CD1c-positive myeloid dendritic cell (primary cell): ENCODE measurements around the gene RBM4.
A peak's percentile ranks its signal among the peaks of the same experiment; 100 is the strongest.

Experiments used
- DNase-seq: peaks from one replicate; pipeline ENCODE4 v3.0.0-alpha.2; 2016; ENCODE audit errors: extremely low spot score

The RBM4 gene

GRCh38 chr11:66651016-66651415 is 12.5 kb downstream of the RBM4 start:
- DNase-seq = no peak

GRCh38 chr11:66652651-66653050 is 14.1 kb downstream of the RBM4 start:
- no peak for DNase-seq

- no peak for DNase-seq
Observed at GRCh38 chr11:66653123-66653522, 14.6 kb downstream of the RBM4 start.

DNA sequence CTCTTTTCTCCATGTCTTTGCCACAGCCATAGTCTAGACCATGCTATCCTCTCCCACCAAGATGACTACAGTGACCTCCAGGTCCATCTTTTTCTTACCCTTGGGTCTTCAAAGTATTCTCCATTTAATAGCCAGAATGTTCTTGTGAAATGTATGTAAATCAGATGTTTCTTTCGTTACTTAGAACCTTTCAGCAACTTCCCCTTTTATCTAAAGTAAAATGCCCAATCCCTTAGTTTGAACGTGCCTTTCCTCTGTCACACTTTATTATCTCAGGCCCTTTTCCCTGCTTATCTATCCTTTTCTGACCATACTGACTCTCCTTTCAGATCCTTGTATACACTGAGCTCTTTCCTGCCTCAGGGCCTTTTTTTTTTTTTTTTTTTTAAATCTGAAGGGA is 21.3 kb downstream of the RBM4 start:
- DNase-seq = peak; percentile 36

DNA sequence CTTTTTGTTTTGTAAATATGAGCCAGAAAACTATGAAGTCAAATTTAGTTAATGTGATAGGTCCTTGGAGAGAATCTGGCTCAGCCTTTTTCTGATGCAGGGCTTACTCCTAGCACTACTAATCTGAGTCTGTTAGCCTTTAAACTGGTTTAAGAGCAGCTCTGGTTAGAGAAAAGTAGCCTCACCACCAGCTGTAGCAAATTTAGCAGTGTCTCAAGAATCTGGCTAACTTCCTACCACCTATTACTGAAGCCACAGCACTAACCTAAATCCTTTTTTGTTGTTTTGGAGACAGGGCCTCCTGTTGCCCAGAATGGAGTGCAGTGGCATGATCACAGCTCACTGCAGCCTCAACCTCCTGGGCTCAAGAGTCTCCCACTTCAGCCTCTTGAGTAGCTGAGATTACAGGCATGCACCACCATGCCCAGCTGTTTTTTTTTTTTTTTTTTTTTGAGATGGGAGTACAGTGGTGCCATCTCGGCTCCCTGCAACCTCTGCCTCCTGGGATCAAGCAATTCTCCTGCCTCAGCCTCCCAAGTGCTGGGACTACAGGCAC is 25.3 kb downstream of the RBM4 start:
- no peak for DNase-seq

- DNase-seq = no peak
Observed at GRCh38 chr11:66665369-66665768, 26.9 kb downstream of the RBM4 start.

DNA sequence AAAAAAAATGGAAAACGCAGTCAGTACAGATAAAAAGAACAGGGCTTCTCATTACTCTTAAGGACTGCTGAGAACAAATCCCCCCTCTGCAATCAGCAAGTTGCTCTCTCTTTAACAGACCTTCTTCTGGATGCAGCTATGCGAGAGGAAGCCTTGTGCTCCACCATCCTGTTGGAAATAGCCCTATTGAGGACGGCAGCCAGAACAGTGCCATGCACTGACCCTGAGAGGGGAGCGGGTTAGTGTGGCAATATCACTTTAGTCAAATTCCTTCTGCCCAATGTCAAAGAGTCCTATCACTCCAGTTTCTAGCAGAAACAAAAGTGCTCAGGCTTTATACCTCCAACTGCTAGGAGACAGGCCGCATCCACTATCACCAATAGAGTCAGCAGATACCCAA is 32.3 kb downstream of the RBM4 start:
- DNase-seq = no peak

DNA sequence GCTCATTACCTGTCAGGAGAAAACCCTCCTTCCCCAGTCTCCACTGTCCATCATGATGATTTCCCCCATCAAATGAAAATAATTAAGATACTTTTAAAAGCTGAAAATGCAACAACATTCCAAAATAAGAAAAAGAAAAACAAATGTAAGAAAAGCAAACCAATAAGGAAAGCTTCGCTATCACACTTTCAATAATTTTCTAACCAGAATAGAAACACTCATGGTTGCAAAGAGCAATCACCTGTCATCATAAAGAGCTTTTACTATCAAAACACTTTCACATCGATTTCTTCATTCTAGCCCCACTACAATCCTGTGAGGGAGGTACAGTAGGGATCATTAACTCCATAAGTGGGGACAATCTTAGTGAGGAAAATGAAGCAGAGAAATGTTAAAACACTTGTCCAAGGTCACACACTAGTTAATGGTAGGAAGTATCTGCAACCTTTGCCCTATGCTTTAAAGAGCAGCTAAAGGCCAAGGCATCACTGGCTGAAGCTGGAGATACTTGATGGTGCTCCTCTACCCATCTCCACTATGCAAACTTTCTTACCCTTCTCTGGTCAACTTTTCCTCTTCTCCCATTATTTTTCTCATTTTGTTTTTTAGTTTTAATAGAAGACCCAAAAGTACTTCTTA is 36.6 kb downstream of the RBM4 start:
- no peak for DNase-seq

- peak; percentile 39 for DNase-seq
Observed at GRCh38 chr11:66676282-66676919, 37.9 kb downstream of the RBM4 start.

DNA sequence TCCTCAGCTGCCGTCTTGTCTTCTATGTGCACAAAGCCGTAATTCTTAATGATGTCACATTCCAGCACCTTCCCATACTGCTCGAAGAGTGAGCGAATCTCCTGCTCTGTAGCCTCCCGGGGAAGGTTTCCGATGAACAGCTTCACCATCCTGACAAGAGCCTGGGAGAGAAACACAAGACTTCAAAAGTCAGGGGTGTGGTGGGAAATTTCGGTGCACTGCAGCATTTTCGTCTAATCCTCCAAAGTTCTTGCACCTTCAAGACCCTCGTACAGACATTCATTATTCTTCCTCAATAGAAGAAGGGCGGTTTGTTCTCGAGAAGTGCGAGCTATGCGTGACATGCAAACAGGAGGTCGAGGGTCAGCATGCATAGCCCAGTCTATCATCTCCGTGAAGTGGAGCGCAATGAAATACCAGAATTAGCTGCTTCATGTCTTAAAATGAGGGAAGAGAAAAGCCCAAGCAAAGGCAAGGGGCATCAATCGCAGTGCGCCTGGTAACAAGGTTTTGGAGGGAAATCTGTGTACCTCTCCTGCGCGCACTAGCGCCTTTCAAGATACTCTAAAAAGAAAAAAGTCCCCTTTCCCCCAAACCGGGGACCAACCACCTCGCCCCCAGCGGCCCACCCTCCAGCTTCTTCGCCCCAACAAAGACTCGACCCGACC is 38.6 kb downstream of the RBM4 start:
- no peak for DNase-seq

GRCh38 chr11:66677599-66678375 is 39.3 kb downstream of the RBM4 start, which contains the start of gene RBM4B:
Gene RBM4B (minus strand): TSS chr11:66677887. CDS start chr11:66677079, 808 bp downstream.
- DNase-seq = peak; percentile 98

- no peak for DNase-seq
Observed at GRCh38 chr11:66680966-66681645, 42.6 kb downstream of the RBM4 start.

DNA sequence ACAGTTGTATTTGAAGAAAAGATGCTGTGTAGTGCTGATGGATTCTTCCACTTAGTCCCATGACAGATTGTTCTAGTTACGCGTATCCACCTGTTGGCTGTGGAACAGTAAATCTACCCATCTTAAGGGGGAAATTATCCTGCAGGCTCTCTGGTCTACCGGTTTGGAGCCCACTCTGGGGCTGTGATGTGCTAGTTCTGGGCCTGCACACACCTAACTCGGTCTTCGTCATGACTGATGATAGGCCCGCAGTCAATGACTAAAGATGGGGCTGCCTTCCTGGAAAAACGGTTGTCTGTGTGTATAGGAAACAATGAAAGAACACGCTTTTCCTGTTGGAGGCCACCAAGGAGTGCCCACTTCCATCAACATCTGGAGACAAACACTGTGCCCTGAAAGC is 45.4 kb downstream of the RBM4 start:
- DNase-seq = no peak

GRCh38 chr11:66684635-66685034 is 46.1 kb downstream of the RBM4 start:
- no peak for DNase-seq

DNA sequence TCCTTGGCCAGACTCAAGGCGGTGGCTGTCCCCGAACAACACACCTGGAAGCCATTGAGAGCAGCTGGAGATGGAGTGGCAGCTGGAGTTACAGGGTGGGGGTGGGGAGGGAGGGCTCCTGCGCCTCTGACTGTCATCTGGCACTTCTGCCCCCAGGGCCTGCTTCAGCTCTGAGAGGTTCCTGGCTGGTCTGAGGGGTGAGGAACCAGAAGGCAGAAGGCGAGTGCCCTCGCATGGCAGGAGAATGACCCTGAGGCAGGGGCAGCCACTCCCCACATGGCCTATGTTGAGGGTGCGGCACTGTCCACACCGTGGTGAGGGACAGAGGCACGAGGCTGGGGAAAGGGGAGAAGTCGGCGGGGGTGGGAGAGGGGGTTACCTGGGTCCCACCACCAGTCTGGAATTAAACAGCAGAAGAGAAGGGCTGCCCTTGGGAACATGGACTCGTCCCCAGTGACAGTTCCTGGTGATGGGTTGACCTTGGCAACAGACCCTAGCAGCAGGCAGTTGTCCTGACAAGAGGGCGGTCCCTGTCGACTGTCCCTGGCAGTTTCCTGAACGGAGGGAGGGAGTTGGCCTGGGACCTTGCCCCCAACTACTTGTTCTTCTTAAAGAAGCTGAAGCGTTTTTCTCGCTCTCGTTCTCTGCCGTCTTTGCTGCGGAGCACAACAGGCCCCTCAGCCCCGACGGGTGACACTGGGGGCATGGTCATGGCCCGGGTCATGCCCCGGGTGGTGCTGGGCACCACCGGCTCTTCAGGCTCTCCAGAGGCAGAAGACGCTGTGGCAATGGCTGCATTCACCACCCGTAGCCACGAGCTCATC is 47.0 kb downstream of the RBM4 start:
- DNase-seq = no peak

GRCh38 chr11:66686100-66686785 is 47.7 kb downstream of the RBM4 start:
- DNase-seq = no peak

DNA sequence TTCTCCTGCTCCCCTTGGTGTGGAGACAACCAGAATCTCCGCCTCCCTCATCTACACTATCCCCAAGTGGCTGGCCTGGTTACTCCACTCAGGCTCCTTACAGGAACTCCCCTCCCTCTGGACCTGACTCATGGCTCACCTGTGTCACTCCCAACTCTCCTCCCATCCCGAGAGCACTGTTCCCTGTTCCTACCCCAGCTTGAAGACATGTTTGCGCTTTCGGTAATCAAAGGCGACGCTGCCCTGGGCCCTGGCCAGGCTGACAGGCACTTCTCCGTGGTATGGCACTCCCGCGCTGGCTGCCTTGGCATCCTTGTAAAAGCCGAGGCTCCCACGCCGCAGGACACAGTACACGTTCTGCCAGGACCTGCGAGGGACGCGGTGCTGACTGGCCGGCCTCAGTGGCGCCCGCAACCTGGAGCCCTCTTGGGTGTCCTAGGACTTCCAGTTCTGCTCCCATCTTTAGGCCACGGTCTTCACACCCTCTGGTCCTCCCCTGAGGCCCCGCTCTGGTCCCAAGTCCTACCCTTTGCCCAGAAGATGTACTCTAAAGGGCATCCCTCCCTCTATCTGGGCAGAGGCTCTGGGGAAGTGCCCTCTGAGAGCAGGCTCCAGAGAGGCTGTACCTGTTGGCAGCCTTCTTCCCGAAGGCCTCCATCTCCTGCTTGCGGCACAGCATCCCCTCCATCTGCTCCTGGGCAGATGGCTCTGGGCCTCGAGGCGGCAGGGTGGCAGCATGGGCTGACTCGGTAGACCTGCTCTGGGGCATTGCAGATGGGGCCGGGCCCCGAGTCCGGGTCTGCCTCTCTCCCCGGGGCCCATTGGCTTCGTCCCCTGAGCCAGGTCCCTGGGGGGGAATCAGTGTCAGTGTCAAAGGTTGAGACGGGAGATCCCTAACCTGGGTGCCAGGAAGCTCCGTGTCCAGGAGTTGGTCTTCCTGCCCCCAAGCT is 48.6 kb downstream of the RBM4 start:
- no peak for DNase-seq

- DNase-seq = no peak
Observed at GRCh38 chr11:66687831-66688281, 49.4 kb downstream of the RBM4 start.
